Sigmoid colon (tissue), 4 donors: Measurements from ENCODE around the gene DNASE1L3.

Experiments used
- CTCF ChIP-seq, 4 experiments: fragments of 450-650 bp in 3 of 4; fragments of 200-600 bp in 1 of 4; IDR thresholded peaks; one replicate each; pipeline ENCODE4 v1.5.1; 2016 to 2019; ENCODE audit warnings: antibody characterized with exemption in 4 of 4, mild to moderate bottlenecking in 3 of 4, moderate library complexity in 2 of 4
- EP300 ChIP-seq, 4 donors: sonication (generic); formaldehyde crosslinking; IDR thresholded peaks; one replicate each; pipeline ENCODE4 v1.6.1; 2017; ENCODE audit warnings: antibody characterized with exemption in 4 of 4
- POLR2A ChIP-seq, 2 donors: fragments of 450-650 bp; IDR thresholded peaks; one replicate each; pipeline ENCODE4 v1.6.1; 2016; ENCODE audit warnings: antibody characterized with exemption in 2 of 2, mild to moderate bottlenecking in 2 of 2, moderate library complexity in 2 of 2
- POLR2AphosphoS5 ChIP-seq, 4 donors: sonication (generic); formaldehyde crosslinking; IDR thresholded peaks; one replicate each; pipeline ENCODE4 v1.6.1; 2017; ENCODE audit warnings: antibody characterized with exemption in 4 of 4

GRCh38 chr3:58216496-58217195 lies 5.9 kb upstream of the DNASE1L3 start:
- TF ChIP-seq POLR2AphosphoS5 (IDR thresholded peaks at IDR 0.05), result no peak
- TF ChIP-seq CTCF (IDR thresholded peaks at IDR 0.05), result no peak
- no peak for TF ChIP-seq POLR2A (IDR thresholded peaks at IDR 0.05)
- TF ChIP-seq EP300 (IDR thresholded peaks at IDR 0.05), result no peak
